ENCODE results near the gene OPTC.

OPTC gene

DNA sequence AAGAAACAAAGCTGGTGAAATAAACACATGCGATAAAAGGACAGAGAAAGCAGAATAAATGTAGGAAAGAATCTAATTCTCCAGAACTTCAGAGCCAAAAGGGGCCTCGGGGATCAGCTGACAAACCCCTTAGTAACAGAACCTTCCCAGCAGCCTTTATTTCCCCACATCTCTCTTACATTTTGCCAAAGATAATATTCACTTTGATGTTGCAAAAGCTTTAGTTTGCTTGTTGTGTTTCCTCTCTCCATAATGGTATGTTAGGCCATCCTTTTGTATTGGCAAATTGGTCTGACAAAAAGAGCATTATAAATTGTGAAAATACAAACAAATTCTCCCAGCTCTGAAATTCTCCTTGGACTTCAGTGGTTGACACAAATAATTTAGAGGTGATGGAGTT, 54.9 kb downstream of the OPTC start:
- no peak overlapping the region for H3K4me2 ChIP-seq (ENCODE audit: low read depth, low read length, poor library complexity, severe bottlenecking)
- H3K4me3 ChIP-seq (ENCODE audit: insufficient read depth, low read length, poor library complexity, severe bottlenecking) = no peak overlapping the region
- H3K9ac ChIP-seq (ENCODE audit: low read length) = no peak overlapping the region
- no peaks in the 10 kb centered on the region for H3K9me3 ChIP-seq (ENCODE audit: insufficient read depth, low read length)
- no peaks in the 10 kb centered on the region for H4K20me1 ChIP-seq (ENCODE audit: low read depth, low read length)
- no peak overlapping the region for H2AFZ ChIP-seq (ENCODE audit: low read depth, low read length, severe bottlenecking)
- H3K9me2 ChIP-seq (replicated peaks; ENCODE audit: insufficient read depth, low read length) = no peaks in the 10 kb centered on the region
- H3F3A ChIP-seq (ENCODE audit: insufficient read depth) = no peaks in the 10 kb centered on the region
- H3K27me3 ChIP-seq (ENCODE audit: low read length) = no peaks in the 10 kb centered on the region
- no peaks in the 10 kb centered on the region for H3K79me2 ChIP-seq (ENCODE audit: insufficient read depth, low read length)
- H3K27ac ChIP-seq (ENCODE audit: low read depth, low read length) = no peak overlapping the region
- H3K36me3 ChIP-seq (ENCODE audit: low read length) = no peaks in the 10 kb centered on the region
- TF ChIP-seq, protein P1, sequence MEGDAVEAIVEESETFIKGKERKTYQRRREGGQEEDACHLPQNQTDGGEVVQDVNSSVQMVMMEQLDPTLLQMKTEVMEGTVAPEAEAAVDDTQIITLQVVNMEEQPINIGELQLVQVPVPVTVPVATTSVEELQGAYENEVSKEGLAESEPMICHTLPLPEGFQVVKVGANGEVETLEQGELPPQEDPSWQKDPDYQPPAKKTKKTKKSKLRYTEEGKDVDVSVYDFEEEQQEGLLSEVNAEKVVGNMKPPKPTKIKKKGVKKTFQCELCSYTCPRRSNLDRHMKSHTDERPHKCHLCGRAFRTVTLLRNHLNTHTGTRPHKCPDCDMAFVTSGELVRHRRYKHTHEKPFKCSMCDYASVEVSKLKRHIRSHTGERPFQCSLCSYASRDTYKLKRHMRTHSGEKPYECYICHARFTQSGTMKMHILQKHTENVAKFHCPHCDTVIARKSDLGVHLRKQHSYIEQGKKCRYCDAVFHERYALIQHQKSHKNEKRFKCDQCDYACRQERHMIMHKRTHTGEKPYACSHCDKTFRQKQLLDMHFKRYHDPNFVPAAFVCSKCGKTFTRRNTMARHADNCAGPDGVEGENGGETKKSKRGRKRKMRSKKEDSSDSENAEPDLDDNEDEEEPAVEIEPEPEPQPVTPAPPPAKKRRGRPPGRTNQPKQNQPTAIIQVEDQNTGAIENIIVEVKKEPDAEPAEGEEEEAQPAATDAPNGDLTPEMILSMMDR (IDR thresholded peaks at IDR 0.05; ENCODE audit: insufficient read depth, low read length, poor library complexity, severe bottlenecking) = no peak
- no peak for TF ChIP-seq EZH2phosphoT487 (conservative IDR thresholded peaks at IDR 0.05; ENCODE audit: low read length)

DNA sequence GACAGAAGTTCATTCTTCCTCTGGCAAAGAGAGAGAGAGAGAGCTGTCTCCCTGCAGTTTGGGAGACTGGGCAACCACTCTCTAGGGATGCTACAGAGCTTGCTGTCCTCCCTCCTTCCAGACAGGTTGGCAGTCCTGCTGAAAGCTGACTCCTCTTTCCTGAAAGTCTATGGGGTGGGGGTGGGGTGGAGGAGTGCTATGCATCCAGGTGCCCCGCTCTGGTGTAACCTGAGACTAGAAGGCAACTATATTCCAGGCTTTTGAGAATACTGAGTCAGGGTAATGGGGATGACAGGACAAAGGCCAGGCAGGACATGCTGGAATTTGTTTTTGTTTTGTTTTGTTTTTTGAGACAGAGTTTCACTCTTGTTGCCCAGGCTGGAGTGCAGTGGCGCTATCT, 55.4 kb downstream of the OPTC start:
- TF ChIP-seq EZH2phosphoT487 (conservative IDR thresholded peaks at IDR 0.05; ENCODE audit: low read length) = no peak
- TF ChIP-seq, protein P1 (IDR thresholded peaks at IDR 0.05; ENCODE audit: insufficient read depth, low read length, poor library complexity, severe bottlenecking) = no peak
- Histone ChIP-seq H3K4me2 (ENCODE audit: low read depth, low read length, poor library complexity, severe bottlenecking) (no peak overlapping the region), H3K36me3 (ENCODE audit: low read length) (no peaks in the 10 kb centered on the region), H3K9me3 (ENCODE audit: insufficient read depth, low read length) (no peaks in the 10 kb centered on the region), H3K9ac (ENCODE audit: low read length) (no peak overlapping the region), H3F3A (ENCODE audit: insufficient read depth) (no peaks in the 10 kb centered on the region), H4K20me1 (ENCODE audit: low read depth, low read length) (no peaks in the 10 kb centered on the region), H3K27ac (ENCODE audit: low read depth, low read length) (no peak overlapping the region), H3K9me2 (replicated peaks; ENCODE audit: insufficient read depth, low read length) (no peaks in the 10 kb centered on the region), H3K79me2 (ENCODE audit: insufficient read depth, low read length) (no peaks in the 10 kb centered on the region), H2AFZ (ENCODE audit: low read depth, low read length, severe bottlenecking) (no peak overlapping the region), H3K4me3 (ENCODE audit: insufficient read depth, low read length, poor library complexity, severe bottlenecking) (no peak overlapping the region), H3K27me3 (ENCODE audit: low read length) (no peaks in the 10 kb centered on the region)

DNA sequence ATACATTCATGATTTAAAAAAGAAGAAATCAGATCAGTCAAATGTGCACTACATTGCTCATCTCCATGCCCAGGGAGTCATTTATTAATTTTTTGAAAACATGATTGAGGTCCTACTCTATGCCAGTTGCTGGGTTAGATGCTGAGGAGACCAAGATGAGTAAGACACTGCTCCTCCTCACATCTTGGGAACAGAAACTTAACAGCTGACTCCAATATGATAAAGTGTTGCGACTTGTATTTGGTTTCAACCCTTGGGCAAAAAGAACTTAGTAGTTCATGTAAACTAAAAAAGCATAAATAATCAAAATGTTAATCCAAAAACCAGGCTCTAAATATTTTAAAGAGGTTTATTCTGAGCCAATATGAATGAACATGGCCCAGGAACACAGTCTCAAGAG, 56.9 kb downstream of the OPTC start:
- Histone ChIP-seq H3F3A (ENCODE audit: insufficient read depth) (no peaks in the 10 kb centered on the region), H3K9me3 (ENCODE audit: insufficient read depth, low read length) (no peaks in the 10 kb centered on the region), H3K4me3 (ENCODE audit: insufficient read depth, low read length, poor library complexity, severe bottlenecking) (no peak overlapping the region), H2AFZ (ENCODE audit: low read depth, low read length, severe bottlenecking) (no peak overlapping the region), H3K9ac (ENCODE audit: low read length) (no peak overlapping the region), H3K27me3 (ENCODE audit: low read length) (no peaks in the 10 kb centered on the region), H4K20me1 (ENCODE audit: low read depth, low read length) (no peaks in the 10 kb centered on the region), H3K27ac (ENCODE audit: low read depth, low read length) (no peak overlapping the region), H3K9me2 (replicated peaks; ENCODE audit: insufficient read depth, low read length) (no peaks in the 10 kb centered on the region), H3K36me3 (ENCODE audit: low read length) (no peaks in the 10 kb centered on the region), H3K79me2 (ENCODE audit: insufficient read depth, low read length) (no peaks in the 10 kb centered on the region), H3K4me2 (ENCODE audit: low read depth, low read length, poor library complexity, severe bottlenecking) (no peak overlapping the region)
- TF ChIP-seq, protein P1 (IDR thresholded peaks at IDR 0.05; ENCODE audit: insufficient read depth, low read length, poor library complexity, severe bottlenecking) = no peak
- TF ChIP-seq EZH2phosphoT487 (conservative IDR thresholded peaks at IDR 0.05; ENCODE audit: low read length) = no peak

Measured in SU-DHL-6 (cell line).